GM18909 (cell line): ENCODE results near the gene TLCD3A.
"Not testable (repeated sequence)": the region's sequence is repeated elsewhere in the genome, so short reads cannot be mapped to it uniquely, and the experiment has no call there.

Experiments
- ATAC-seq: cut with Tn5 transposase; IDR thresholded peaks from one replicate; pipeline ENCODE4 v1.9.1; 2021; ENCODE audit warnings: mild to moderate bottlenecking; ENCODE audit not compliant: unreplicated experiment, poor library complexity

TLCD3A gene

DNA sequence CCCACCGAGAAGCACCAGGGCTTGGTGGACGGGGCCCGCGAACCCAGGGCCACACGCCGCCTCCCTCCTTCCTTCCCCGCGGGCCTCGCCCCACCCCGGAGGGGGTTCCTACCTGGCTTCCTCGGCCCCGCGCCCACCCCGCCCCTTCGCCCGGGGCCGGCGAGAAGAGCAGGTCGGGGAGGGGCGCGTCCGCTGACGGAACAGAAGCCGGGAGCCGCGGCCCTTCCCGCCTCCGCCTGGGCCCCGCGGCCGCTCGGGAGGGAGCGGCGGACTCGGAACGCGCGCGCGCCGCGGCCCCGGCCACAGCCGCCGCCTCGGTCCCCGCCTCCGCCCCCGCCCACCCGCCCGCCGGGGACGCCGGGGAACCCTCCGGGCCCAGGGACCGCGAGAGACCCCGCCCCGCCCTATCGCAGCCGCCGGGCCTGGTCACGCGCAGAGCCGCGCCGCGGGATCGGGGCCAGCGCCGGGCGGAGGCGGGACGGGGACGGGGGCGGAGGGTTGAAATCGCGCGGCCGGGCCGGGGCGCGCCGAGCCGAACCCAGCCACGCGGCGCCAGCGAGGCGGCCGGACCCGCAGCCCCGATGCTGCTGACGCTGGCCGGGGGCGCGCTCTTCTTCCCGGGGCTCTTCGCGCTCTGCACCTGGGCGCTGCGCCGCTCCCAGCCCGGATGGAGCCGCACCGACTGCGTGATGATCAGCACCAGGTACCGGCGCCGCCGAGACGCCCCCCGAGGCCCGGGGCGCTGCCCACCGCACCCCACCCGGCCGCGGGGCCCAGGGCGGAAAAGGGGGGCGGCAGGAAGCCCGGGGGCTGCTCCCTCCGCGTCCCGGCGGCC, at the start of gene TLCD3A:
Gene TLCD3A (plus strand): TSS at position 530 of the 835 bp plus-strand sequence. CDS start 52 bp downstream, at position 582.
- ATAC-seq = peak; percentile 59

- no peak for ATAC-seq
These were observed 49.4 kb upstream of the TLCD3A start for GRCh38 chr17:683040-683439.

DNA sequence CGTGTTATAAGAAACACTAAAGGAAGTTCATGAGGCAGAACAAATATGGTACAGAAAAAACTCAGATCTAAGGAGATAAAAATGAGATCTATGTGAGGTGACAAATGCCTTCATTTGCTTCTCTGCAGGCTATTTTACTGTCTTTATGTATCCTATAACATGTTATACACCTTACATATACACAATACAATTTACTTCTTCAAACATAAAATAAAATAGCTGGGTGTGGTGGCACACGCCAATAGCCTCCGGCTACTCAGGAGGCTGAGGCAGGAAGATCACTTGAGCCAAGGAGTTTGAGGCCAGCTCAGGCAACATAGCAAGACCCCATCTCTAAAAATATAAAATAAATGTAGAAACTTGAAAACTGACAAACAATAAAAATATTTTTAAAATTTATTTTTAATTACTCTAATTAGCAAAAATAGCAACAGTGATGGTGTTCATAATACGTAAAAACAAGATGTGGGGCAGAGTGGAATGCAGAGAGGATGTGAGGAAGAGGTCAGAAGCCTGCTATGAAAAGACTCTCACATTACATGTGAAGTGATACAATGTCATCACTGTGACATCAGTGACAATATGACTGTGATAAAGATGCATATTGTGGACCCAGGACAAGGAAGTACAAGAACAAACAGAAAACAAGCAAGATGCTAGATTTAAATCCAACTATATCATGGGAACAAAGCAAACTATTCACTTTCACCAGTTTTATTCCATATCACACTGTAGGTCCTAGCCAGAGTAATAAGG, 48.7 kb upstream of the TLCD3A start:
- no peak for ATAC-seq

GRCh38 chr17:685006-685405, 47.4 kb upstream of the TLCD3A start:
- ATAC-seq = no peak

DNA sequence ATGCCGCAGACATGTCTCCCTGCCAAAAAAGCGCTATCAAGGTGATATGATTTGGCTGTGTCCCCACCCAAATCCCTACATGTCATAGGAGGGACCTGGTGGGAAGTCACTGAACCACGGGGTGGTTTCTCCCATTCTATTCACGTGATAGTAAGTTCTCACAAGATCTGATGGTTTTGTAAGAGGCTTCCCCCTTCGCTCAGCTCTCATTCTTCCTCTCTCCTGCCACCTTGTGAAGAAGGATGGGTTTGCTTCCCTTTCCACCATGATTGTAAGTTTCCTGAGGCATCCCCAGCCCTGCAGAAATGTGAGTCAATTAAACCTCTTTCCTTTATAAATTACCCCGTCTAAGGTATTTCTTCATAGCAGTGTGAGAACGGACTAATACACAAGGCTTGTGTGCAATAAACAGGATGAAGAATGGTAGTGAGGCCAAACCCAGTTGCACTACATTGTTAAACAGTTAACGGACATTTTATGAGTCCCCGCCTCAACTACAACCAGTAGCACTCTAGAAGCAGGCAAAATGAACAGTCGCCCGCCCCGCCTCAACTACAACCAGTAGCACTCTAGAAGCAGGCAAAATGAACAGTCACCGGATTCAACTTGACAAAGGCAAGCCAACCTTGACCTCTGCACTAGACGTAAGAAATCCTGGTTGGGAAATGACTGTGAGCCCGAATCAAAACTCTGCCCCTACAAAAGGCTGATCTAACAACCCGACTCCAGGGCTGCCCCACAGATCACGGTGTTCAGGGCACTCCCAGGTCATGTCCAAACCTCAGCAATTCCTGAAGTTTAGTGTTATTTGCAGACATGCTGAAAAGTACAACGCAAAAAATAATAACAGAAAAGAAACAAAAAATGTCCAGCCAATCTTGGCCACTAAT, 44.1 kb upstream of the TLCD3A start:
- no peak for ATAC-seq

DNA sequence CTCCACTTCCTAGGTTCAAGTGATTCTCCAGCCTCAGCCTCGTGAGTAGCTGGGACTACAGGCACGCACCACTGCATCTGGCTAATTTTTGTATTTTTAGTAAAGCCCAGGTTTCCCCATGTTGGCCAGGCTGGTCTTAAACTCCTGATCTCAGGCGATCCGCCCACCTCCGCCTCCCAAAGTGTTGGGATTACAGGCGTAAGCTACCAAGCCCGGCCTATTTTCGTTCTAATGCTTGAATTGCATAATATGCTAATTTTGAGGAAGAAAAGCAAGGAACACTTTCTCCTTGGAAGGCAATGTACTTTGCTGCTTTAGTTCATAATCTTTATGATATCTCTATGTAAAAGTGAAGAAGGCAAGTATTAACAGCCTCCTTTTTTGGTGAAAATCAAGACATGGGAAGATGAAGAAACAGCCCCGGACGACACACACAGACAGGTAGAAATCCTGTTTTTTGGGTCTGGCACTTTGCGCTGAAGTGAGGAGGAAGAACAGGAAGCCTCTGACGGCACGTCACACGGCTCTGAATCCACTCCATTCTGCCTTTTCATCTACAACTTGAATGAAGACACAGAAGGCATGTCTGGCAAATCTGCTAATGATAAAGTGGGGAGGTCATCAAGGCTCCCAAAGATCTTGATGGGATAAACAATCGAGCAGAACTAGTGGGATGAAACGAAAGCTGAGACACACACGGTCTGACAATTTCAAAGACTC, 42.7 kb upstream of the TLCD3A start:
- no peak for ATAC-seq

- ATAC-seq = no peak
These were observed 42.0 kb upstream of the TLCD3A start for GRCh38 chr17:690361-690760.

GRCh38 chr17:691423-691822, 41.0 kb upstream of the TLCD3A start:
- no peak for ATAC-seq

DNA sequence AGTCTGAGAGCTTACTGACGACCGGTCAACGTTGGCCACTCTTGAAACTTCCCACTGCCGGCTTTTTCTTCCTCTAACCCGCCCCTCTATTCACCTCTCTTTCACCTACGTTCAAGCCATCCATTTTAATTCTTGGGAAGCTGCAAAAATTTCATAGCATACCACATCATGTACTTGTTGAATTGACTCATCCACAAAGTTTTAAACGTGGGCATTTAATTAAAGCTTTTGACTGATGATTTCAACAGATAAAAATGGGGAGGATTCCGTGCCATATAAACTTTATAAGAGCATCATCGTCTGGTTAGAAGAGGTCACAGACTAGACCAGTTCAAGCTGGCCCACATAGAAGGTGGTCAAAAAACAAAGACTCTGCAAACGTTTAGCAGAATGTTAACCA, 40.3 kb upstream of the TLCD3A start:
- no peak for ATAC-seq

GRCh38 chr17:693791-694638, 38.4 kb upstream of the TLCD3A start:
- ATAC-seq = no peak

GRCh38 chr17:696369-696768, 36.0 kb upstream of the TLCD3A start:
- ATAC-seq = no peak

DNA sequence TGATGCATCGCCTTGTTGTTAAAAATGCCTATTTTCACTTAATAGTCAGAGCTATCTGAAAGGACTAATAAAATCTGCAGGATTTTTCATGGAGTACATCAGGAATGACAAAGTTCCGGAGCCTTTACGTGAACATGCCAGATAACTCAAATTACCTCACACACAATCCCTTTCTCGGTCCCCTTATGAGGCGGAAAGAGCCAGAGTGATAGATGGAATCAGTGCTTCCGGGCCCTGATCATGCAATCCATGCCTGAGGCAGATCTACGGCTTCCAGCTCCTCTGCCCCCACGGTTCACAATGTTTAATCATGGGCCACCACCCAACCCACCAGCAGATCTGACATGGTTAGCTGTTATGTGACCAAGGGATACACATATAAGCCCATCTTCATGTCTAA, 34.7 kb upstream of the TLCD3A start:
- no peak for ATAC-seq

DNA sequence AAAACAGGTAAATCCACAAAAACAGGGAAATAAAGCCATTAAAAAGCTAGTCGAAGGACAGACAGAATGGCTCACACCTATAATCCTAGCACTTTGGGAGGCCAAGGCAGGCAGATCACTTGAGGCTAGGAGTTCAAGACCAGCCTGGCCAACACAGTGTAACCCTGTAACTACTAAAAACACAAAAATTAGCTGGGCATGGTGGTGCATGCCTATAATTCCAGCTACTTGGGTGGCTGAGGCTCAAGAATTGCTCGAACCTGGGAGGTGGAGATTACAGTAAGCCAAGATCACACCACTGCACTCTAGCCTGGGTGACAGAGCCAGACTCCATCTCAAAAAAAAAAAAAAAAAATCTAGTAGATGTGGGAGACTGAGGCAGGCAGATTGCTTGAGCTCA, 34.3 kb upstream of the TLCD3A start:
- not testable (repeated sequence) for ATAC-seq

DNA sequence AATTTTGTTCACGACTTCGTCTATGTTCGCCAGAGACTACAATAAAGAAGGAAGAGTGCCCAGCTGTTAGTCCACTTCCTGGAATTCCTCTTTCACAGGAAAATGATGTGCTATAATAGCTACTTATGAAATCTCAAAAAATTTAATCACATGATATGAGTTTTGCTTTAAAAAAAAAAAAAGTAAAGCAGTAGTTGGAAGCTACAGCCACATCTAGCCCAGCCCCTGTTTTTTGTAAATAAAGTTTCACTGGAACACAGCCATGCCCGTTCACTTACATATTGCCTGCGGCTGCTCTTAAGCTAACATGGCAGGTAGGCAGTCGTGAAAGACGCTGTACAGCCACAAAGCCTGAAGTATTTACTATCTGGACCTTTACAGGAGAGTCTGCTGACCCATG, 33.1 kb upstream of the TLCD3A start:
- ATAC-seq = no peak

DNA sequence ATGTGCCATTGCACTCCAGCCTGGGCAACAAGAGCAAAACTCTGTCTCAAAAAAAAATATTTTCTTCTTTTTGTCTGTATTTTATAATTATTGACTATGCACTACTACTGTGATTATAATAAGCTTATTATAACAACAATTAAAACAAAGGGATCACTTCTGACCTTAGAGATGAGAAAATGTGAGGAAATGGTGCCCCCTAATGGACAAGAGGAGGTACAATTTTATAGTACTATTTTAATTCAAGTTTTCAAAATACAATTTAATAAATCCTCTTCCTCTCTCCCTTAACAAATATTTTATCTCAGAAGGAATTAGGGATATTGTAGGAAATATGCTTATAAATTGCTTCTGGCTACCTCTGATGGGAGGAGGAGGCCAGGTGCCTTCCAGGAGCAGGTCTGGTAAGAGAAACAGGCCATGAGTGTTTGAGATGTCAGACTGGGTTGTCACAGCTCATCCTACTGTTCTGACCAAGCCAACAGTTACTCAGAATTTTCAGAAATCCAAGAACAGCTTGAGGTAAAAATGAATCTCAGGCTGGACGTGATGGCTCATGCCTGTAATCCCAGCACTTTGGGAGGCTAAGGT, 31.8 kb upstream of the TLCD3A start:
- no peak for ATAC-seq

GRCh38 chr17:703081-703875, 29.1 kb upstream of the TLCD3A start:
- ATAC-seq = no peak

GRCh38 chr17:704111-704864, 28.1 kb upstream of the TLCD3A start:
- ATAC-seq = no peak
